ENCODE data around the gene THOC6.
"Not testable (repeated sequence)": the region's sequence is repeated elsewhere in the genome, so short reads cannot be mapped to it uniquely, and the experiment has no call there.

The THOC6 gene

GRCh38 chr16:3075946-3076345 is 52.1 kb downstream of the THOC6 start:
- DNase-seq = not testable (repeated sequence)

DNA sequence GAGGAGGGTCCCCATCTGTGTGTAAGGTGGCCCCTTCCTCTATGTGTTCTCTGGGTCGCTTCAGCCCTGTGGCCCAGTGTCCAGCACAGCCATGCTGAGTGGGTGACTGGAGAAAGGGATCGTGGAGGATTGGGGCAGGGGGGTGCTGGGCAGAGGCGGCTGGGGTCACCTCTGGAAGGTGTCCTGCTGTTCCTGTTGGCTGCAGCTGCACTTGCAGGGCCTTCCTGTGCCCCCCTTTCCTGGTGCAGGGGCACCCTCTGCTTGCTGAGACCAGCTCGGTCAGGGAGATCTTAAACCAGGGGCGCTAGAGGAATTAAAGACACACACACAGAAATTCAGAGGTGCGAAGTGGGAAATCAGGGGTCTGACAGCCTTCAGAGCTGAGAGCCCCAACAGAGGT is 52.7 kb downstream of the THOC6 start:
- no peak for DNase-seq
